GM19468 (cell line): Measurements from ENCODE around the gene NME7.
"Not testable (repeated sequence)": the region's sequence is repeated elsewhere in the genome, so short reads cannot be mapped to it uniquely, and the experiment has no call there.

Experiments
- ATAC-seq: cut with Tn5 transposase; IDR thresholded peaks from one replicate; pipeline ENCODE4 v1.9.1; 2021; ENCODE audit warnings: mild to moderate bottlenecking, moderate library complexity, moderate number of reproducible peaks; ENCODE audit not compliant: unreplicated experiment; ENCODE audit errors: extremely low read depth

Gene NME7

DNA sequence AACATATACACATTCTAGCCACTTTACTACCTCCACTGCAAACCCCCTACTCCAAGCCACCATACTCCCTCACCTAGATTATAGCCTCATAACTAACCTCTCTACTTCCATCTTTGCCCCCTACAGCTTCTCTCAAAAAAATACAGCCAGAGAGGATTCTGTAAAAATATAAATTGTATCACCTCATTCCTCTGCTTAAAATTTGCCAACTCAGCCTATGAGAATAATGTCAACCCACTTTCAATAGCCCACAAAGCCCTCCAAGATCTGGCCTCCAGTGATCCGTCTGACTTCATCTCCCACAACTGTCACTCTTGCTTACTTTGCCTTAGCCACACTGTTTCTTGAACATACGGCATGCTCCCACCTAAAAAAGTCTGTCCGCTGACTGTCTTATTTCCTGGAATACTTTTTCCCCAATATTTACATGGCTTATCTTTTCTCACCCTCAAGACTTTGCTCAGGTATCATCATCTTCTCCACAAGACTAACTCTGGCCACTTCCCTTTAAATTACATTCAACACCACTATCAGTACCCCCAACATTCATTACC is 21.5 kb downstream of the NME7 start:
- no peak for ATAC-seq

DNA sequence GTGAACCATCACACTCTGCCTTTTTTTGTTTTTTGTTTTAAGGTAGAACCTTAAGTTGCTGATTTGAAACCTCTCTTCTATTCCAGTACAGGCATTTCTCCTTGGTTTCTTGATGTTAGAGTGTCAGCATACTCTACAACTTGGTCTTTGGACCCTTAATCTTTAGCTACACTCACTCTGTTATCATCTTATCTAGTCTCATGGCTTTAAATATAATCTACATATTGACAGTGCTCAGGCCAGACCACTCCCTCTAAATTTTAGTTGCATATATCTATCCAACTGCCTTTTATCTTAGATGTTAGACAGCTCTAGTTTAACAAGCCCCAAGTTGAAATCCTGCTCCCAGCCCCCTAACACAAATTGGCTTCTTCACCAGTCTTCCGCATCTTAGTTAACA is 22.1 kb downstream of the NME7 start:
- no peak for ATAC-seq

DNA sequence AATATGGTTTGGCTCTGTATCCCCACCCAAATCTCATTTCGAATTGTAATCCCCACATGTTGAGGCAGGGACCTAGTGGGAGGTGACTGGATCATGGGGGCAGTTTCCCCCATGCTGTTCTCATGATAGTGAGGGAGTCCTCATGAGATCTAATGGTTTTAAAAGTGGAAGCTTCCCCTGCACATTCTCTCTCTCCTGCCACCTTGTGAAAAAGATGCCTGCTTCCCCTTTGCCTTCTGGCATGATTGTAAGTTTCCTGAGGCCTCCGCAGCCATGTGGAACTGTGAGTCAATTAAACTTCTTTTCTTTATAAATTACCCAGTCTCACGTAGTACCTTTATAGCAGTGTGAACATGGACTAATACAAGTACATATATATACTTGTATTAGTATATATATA is 25.5 kb downstream of the NME7 start:
- not testable (repeated sequence) for ATAC-seq

DNA sequence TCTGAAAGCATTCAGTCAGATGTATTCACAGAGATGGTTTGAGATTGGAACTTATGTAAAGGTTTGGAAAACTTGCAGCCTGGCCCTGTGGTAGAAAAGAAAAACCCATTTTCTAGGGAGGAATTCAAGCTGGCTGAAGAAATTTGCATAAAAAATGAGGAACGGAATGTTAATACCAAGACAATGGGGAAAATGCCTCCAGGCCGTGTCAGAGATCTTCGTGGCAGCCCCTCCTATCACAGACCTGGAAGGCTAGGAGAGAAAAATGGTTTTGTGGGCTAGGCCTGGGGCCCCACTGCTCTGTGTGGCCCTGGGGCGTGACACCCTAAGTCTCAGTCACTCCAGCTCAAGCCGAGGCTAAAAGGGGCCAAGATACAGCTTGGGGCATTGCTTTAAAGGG is 26.7 kb downstream of the NME7 start:
- no peak for ATAC-seq

DNA sequence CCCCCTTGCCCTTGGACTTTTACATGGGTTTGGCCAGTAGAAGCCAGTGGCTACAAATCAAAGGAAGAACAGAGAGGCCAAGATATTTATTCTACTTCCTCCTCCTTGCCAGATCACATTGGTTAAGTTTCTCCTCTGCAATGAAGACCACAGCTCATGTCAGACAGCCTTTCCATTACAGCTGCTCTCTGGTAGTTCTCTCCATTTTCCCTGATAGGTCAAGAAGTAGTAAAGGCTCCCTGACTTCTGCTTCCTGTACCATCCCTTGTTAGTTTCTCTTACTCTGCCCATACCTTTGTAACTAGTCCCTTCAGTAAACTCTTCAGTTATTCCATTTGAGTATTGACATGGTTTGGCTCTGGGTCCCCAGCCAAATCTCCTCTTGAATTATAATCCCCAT is 27.8 kb downstream of the NME7 start:
- ATAC-seq = no peak

DNA sequence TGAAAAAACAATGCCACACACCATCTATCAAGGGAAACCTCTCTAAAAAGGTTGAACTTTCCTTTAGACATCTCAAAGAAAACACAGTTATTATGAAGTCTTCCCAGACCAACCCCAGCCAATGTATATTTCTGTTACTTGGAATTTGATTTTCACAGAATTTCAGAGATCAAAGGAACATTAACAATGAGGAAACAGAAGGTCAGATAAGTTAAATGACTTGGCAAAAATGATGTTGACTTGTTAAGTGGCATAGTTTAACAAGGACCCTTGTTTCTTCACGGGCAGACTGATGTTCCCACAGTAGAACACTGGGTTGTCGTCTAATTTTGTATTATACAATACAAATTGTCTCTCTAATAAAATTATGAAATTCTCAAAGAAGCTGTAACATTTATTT is 29.0 kb downstream of the NME7 start:
- no peak for ATAC-seq

DNA sequence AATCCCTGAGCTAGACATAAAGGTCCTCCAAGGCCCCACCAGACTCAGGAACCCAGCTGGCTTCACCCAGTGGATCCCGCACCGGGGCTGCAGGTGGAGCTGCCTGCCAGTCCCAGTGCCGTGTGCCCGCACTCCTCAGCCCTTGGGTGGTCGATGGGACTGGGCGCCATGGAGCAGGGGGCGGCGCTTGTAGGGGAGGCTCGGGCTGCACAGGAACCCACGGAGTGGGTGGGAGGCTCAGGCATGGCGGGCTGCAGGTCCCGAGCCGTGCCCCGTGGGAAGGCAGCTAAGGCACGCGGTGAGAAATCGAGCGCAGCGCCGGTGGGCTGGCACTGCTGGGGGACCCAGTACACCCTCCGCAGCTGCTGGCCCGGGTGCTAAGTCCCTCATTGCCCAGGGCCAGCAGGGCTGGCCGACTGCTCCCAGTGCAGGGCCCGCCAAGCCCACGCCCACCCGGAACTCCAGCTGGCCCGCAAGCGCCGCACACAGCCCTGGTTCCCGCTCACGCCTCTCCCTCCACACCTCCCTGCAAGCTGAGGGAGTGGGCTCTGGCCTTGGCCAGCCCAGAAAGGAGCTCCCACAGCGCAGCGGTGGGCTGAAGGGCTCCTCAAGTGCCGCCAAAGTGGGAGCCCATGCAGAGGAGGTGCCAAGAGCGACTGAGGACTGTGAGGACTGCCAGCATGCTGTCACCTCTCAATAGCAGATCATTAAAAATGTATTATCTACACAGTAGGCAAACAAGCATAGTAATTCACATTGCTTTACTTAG is 30.5 kb downstream of the NME7 start:
- not testable (repeated sequence) for ATAC-seq

DNA sequence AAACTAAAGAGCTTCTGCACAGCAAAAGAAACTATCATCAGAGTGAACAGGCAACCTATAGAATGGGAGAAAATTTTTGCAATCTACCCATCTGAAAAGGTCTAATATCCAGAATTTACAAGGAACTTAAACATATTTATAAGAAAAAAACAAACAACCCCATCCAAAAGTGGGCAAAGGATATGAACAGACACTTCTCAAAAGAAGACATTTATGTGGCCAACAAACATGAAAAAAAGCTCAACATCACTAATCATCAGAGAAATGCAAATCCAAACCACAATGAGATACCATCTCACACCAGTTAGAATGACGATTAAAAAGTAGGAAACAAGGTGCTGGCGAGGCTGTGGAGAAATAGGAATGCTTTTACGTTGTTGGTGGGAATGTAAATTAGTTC is 32.9 kb downstream of the NME7 start:
- ATAC-seq = not testable (repeated sequence)

DNA sequence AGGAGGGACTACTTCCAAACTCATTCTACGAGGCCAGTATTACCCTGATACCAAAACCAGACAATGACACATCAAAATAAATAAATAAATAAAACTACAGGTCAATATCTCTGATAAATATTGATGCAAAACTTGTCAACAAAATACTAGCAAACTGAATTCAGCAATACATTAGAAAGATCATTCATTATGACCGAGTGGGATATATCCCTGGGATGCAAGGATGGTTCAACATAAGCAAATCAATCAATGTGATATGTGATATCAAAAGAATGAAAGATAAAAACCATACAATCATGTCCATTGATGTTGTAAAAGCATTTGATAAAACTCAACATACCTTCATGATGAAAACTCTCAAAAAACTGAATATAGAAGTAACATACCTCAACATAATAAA is 36.7 kb downstream of the NME7 start:
- ATAC-seq = no peak

DNA sequence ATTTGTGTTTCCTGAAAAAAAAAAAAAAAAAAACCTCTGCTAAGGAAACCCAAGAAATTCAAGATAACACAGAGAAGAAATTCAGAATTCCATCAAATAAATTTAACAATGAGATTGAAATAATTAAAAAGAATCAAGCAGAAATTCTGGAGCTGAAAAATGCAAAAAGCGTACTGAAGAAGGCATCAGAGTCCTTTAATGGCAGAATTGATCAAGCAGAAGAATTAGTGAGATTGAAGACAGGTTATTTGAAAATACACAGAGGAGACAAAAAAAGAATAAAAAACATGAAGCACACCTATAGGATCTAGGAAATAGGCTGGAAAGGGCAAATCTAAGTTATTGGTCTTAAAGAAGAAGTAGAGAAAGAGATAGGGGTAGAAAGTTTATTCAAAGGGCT is 38.2 kb downstream of the NME7 start:
- no peak for ATAC-seq

DNA sequence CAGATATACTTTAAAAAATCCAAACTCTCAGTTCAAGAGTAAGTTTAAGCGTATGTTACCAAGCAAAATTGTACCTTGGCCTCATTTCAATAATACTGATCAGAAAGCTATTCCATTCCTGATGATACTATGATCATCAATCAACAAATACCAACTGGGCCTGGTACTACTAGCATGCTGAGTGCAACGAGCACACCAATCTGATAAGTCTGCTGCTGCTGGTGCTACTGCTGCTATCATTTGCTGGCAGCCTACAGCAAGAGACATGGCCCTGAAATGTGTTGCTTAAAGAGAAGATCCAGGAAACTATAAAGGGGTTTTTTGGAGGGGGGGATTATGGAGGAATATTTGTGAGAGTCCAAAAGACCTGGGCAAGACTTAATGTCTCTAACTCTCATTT is 39.7 kb downstream of the NME7 start:
- no peak for ATAC-seq

DNA sequence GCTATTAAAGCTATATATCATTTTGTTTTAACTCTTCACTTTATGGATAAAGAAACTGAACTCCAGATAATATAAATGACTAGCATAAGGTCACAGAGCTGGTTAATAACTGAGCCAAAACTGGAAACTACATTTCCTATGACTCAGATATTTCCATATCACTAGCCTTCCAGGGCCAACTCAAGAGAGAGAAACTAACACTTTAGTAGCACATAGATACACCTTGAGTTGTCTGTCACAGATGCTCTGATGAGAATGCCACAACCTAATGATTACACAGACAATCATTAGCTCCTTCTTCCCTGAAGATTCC is 40.7 kb downstream of the NME7 start:
- peak; percentile 90 for ATAC-seq

DNA sequence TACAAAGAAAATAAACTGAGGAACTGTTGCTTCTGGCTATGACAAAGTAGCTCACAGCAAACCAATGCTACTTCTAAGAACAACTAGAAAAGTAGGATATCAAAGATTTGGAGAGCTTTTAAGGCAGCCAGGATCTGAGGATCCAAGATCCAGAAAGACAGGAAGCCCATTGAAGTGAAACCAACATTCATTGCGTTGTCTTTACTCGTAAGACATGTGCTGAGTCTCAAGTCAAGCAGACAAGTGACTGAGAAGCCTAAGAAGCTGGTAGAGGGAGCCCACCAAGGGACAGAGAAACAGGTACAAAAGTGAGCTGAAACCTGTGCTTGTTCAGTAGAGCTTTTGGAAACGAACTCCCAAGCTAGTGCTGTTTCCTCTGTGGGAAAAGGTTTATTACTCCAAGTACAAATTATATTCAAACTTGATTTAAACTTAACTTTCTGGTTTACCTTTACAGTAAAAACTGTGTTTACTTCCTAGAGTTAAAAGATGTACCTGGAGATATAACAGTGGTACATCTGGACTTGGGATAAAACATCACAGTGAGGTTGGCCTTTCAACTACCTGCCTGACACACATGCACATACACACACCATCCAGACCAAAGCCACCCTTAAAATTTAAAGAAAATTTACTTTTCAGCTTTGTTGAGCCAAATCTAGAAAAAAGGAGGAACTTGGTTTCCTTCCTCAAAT is 41.2 kb downstream of the NME7 start:
- ATAC-seq = no peak

DNA sequence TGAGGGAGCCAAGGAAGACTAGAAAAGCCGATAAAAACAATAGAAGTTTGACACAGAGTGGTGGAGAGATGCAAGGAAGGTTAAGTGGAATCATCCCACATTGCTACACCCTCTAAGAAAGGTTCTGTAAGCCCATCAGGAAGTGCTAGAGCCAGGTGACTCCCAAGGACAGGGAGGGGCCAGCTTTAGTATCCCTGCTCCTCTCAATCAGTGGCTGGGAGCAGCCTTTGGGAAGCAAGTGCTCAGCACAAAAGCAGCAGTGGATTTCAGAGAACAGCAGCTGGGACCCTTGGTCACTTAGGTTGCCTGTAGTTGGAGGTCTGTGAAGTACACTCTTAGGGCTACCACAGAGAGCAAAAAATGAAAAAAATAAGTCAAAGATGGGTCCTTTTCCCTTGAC is 42.5 kb downstream of the NME7 start:
- ATAC-seq = no peak

DNA sequence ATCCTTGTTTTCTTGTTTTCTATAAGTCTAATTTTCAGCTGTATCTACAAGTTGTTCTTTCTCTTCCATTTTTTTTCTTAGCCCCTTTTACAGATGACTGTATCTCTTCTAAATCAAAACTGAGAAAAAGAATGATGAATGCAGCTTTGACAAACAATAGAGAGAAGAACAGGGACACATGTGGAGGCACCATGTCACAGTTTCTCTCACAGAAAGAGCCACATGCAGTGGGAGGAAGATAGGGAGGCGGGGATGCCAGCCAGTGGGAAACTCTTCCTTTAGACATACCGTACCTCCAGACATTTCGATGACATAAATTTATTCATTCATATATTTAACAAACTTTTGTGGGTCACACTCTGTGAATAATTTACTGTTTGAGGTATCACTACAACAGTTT is 45.5 kb downstream of the NME7 start:
- ATAC-seq = no peak

DNA sequence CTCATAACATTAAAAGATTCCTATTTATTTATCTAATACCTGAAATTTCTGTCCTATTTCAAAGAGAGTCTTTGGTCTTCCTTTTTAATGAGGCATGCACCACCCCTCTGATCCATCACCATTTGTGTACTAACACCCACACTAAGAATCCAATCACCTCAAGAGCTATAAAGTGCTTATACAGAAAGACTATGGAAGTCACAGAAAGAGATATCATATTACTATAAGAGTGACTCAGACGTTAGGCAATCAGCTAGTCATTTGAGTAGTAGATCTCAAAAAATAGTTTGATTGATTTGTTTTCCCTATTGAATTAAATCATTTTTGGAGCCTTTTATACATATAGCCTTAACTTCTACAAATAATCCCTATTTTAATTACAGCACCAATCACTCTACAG is 46.1 kb downstream of the NME7 start:
- no peak for ATAC-seq

DNA sequence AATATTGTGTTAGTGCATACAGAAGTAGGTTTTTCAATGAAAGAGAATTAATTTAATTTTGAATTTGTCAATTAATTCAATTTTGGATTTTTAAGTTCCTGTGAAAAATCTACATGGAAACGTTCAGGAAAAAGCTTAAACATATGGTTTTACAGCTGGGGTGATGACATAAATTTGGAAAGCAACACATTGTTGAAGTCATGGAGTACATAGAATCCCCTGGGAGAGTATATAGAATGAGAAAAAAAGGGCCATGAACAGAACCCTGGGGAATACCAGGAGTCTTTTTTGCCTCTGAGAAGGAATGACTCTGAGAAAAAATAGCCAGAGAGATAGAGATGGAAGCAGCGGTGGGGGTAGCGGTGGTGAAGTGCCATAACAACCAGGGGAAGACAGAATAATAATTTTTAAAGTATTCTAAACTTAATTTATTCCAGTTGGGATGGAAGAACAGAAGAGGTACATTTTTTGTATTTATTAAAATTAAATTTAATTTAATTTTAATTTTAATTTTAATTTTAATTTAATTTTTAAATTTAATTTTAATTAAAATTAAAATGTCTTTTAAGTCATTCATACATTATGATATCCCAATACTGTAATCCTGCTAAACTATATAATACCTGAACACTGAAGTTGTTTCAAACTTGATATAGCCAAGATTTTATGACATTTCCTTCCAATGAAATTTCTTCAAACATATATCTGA is 48.9 kb downstream of the NME7 start:
- ATAC-seq = no peak

DNA sequence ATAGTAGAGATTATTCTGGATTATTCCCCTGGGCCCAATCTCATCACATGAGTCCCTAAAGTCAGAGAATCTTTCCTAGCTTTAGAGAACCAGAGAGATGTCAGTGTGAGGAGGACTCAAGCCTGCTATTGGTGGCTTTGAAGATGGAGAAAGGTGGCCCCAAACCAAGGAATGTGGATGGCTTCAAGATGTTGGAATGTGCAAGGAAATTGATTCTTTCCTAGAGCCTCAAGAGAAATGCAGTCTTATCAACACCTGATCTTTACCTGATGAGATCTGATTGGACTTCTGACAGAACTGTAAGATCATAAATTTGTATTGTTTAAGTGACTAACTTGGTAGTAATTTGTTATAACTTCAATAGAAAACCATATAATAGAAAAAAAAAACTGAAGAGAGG is 51.0 kb downstream of the NME7 start:
- ATAC-seq = no peak

DNA sequence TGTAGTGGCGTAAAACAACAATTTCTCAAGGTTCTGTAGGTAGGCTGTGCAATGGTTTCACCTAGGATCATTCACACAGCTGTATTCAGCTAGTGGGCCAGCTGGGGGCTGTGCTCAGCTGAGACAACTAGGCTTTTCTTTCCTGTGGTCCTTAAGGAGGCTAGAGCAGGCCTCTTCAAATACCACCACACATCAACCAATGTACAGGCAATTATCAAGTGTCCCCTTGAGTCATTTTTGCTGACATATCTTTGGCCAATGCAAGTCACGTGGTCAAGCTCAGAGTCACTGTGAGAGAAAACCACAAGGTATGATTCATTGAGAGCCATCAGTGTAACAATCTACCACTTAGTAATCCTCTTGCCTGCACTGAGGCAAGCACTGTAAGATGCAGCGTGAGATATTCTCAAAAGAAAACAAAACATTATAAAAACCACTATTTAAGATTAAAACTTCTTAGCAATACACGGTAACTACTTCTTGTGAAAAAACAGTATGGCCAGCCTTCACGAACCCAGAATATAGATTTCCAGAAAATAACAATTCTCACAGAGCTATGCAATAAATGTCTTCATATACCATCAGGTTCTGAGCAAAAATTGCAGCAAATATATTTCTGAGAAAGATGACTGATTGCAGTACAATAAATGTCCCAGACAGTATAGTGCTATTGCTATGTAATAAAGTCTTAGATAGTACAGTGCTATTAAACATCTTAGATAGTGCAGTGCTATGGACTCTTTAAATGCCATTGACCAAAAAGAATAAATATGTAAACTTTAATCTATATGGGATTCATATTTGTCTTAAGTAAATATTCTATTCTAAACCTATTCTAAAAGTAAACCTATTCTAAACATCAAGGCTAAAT is 55.3 kb downstream of the NME7 start:
- no peak for ATAC-seq
